K562 treated with DMSO at 1 percent for 12 hours (cell line): Measurements from ENCODE around the gene CEACAM18. TPM values are rescaled to one million over a fixed set of nuclear protein-coding genes. Genes with fewer than 3 reads are reported as not detected.

ENCODE experiments used
- total RNA-seq: library from RNA; unstranded; fragments of 300-600 nt; gene quantifications from 2 replicates; pipeline ENCODE4 v1.2.3, GENCODE V29; 2022; ENCODE audit not compliant: insufficient read depth

Gene CEACAM18
- total RNA-seq, result not detected in 2 replicates

GRCh38 chr19:51478381-51479234 lies at the start of gene CEACAM18:
Gene CEACAM18, plus strand, starts transcription at chr19:51478539.

DNA sequence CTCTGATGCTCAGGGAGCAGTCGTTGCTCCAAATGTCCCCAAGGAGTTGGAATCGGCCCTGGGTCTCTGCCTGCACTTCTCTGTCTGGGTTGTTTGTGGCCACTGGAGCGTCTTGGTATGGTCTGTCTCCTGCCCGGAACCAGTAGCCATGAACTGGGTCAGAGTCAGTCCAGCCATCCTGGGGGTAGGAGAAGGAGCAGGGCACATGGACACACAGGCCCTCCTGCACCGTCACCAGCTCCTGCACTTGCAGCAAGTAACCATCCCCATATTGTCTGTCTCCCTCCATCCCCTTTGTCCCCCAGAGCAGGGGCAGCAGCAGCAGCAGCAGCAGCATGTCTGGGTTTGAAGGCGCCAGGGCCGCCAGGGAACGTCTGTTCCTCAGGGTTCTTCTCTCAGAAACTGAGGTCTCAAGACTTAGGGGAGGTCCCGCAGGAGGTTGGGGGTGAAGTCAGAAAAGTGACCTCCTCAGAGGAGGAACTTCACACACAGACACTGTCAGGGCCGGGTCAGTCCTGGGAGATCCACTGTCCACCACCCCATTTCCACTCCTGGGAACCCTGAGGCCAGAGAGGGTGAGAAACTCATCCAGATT lies 20.2 kb upstream of the CEACAM18 start, which contains the start of gene SIGLEC8:
Gene SIGLEC8, minus strand, starts transcription at position 404 of the 595 bp plus-strand sequence. Its CDS starts 67 bp downstream, at position 337.

GRCh38 chr19:51501594-51502263 lies 23.4 kb downstream of the CEACAM18 start, which contains the start of gene SIGLEC12:
Gene SIGLEC12, minus strand, starts transcription at chr19:51501800. Its CDS starts 67 bp downstream, at chr19:51501733.

GRCh38 chr19:51531349-51532315 lies 53.3 kb downstream of the CEACAM18 start, which contains the start of gene SIGLEC6:
Gene SIGLEC6, minus strand, starts transcription at chr19:51531670. Its CDS starts 22 bp downstream, at chr19:51531648.

Other genes starting within 250 kb of the CEACAM18 start
- not detected in 2 replicates for gene SIGLECL1, start 227.5 kb upstream of the CEACAM18 start, total RNA-seq
- gene IGLON5, start 166.9 kb upstream of the CEACAM18 start, total RNA-seq, result not detected in 2 replicates
- 3.1 and 9.2 TPM in 2 replicates for gene VSIG10L, start 136.4 kb upstream of the CEACAM18 start, total RNA-seq
- 205 and 275 TPM in 2 replicates for gene ETFB, start 112.2 kb upstream of the CEACAM18 start, total RNA-seq
- not detected in 2 replicates for gene CLDND2, start 109.5 kb upstream of the CEACAM18 start, total RNA-seq
- gene NKG7, start 105.9 kb upstream of the CEACAM18 start, total RNA-seq, result not detected in 2 replicates
- gene LIM2, start 90.6 kb upstream of the CEACAM18 start, total RNA-seq, result not detected in 2 replicates
- 1.2 and 4.2 TPM in 2 replicates for gene C19orf84, start 87.9 kb upstream of the CEACAM18 start, total RNA-seq
- gene SIGLEC10, start 60.9 kb upstream of the CEACAM18 start, total RNA-seq, result 0.77 TPM in 1 of 2 replicates, not detected in the other
- gene SIGLEC8, start 20.1 kb upstream of the CEACAM18 start, total RNA-seq, result 0.26 and 0.70 TPM in 2 replicates
- gene SIGLEC12, start 23.3 kb downstream of the CEACAM18 start, total RNA-seq, result 1.2 and 1.4 TPM in 2 replicates
- gene SIGLEC6, start 53.1 kb downstream of the CEACAM18 start, total RNA-seq, result 7.9 and 20.2 TPM in 2 replicates
- 4.7 and 15.7 TPM in 2 replicates for gene ZNF175, start 92.7 kb downstream of the CEACAM18 start, total RNA-seq
- gene SIGLEC5, start 151.9 kb downstream of the CEACAM18 start, total RNA-seq, result 0.99 TPM in 1 of 2 replicates, not detected in the other
- not detected in 2 replicates for gene SIGLEC14, start 168.3 kb downstream of the CEACAM18 start, total RNA-seq
- 17.0 and 35.0 TPM in 2 replicates for gene SPACA6, start 214.8 kb downstream of the CEACAM18 start, total RNA-seq
- gene HAS1, start 245.5 kb downstream of the CEACAM18 start, total RNA-seq, result not detected in 2 replicates